ENCODE data around the gene APOBEC3H.

DNA sequence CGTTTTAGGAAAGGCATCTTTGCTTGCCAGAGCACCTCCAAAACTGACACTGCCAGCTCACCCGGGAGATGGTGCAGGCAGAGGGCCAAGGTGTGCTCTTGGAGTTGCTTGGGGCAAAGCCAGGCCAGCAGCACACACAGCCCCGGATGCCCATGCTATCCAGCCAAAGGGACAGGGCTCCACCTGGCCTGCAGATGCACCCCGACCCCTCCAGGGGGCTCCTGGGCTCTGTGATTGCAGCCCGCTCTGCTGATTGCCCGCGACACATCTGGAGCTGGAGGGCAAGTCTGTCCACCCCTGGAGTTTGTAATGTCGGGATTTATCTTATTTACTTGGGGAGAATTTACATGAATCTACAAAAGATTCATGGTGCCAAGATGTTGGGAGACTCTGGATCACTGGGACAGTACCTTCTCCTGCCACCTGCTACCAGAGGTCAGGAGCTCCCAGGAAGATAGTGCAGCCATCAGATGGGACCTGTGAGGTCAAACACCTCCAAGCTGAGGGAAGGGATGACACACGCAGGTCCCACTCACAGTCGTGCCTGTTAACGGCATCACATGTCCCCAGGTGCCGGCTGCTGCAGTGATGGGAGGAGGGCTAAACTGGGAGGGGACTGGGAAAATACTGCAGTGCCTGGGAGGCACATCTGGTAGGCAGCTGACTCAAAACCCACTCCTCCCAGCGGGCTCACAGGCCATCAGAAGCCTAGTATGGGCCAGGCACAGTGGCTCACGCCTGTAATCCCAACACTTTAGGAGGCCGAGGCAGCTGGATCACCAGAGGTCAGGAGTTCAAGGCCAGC is 38.2 kb downstream of the APOBEC3H start:
- TF ChIP-seq, protein P1, sequence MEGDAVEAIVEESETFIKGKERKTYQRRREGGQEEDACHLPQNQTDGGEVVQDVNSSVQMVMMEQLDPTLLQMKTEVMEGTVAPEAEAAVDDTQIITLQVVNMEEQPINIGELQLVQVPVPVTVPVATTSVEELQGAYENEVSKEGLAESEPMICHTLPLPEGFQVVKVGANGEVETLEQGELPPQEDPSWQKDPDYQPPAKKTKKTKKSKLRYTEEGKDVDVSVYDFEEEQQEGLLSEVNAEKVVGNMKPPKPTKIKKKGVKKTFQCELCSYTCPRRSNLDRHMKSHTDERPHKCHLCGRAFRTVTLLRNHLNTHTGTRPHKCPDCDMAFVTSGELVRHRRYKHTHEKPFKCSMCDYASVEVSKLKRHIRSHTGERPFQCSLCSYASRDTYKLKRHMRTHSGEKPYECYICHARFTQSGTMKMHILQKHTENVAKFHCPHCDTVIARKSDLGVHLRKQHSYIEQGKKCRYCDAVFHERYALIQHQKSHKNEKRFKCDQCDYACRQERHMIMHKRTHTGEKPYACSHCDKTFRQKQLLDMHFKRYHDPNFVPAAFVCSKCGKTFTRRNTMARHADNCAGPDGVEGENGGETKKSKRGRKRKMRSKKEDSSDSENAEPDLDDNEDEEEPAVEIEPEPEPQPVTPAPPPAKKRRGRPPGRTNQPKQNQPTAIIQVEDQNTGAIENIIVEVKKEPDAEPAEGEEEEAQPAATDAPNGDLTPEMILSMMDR (conservative IDR thresholded peaks at IDR 0.05; ENCODE audit: low read depth, low read length), result peak; percentile 71
- no peak for TF ChIP-seq EZH2 (IDR thresholded peaks at IDR 0.05; ENCODE audit: low read length, unreplicated experiment)
- no peak for TF ChIP-seq EZH2phosphoT487 (IDR thresholded peaks at IDR 0.05; ENCODE audit: borderline replicate concordance, low read length)

Data from PC-3 (cell line).